AG04449 (cell line): ENCODE measurements around the gene ABR.

Experiments
- CTCF ChIA-PET: fragments of 350-600 bp; formaldehyde crosslinking; extraction: SDS; loops from one replicate; lab custom pipeline; 2021; ENCODE audit warnings: antibody characterized with exemption; lab: Yijun Ruan, JAX
- POLR2A ChIA-PET: fragments of 400-600, 350-600 bp; formaldehyde crosslinking; extraction: SDS; loops from one replicate; lab custom pipeline; 2020; ENCODE audit warnings: antibody characterized with exemption, inconsistent platforms; lab: Yijun Ruan, JAX
- DNase-seq: peaks from one replicate; pipeline ENCODE4 v3.0.0-alpha.2; 2010; ENCODE audit warnings: low read depth, low spot score
- H3K4me3 ChIP-seq: 2 replicates; pipeline ENCODE4 v1.5.1; 2011; ENCODE audit warnings: low read depth, mild to moderate bottlenecking, control low read depth, low read length
- TF ChIP-seq, protein P1 (sequence below): IDR thresholded peaks from one replicate; pipeline ENCODE4 v1.5.1; 2011; ENCODE audit warnings: mild to moderate bottlenecking, moderate library complexity, low read length, control low read depth, inconsistent platforms; ENCODE audit not compliant: insufficient read depth; ENCODE audit errors: missing control alignments

Gene ABR

DNA sequence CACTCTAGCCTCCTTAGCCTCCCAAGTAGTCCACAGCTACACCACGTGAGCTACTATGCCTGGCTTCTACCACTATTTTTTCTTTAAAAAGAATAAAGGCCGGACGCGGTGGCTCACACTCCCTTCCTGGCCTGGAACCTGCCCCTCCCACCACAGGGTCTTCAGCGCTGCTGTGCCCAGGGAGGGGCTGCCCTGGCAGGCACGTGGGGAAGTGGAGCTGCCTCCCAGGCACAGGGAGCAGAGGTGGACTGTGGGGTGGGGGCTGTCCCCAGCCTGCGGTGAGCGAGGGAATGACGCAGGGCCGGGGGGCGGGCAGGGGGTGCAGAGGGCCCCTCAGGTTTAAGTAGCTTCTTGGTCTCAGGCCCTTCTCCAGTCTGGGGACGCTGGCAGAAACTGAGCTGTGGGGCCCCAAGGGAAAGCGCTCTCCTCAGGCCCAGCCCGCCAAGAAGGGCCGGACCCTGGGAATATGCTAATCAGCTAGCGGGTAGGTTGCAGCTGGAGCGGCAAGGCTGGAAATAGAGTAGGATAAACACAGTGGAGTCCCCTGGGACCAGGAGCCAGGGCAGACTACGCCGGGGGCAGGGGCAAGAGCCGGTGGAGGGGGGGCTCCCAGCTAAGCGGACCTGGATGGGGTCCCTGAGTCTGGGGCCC, 136.1 kb downstream of the ABR start:
- TF ChIP-seq, protein P1, sequence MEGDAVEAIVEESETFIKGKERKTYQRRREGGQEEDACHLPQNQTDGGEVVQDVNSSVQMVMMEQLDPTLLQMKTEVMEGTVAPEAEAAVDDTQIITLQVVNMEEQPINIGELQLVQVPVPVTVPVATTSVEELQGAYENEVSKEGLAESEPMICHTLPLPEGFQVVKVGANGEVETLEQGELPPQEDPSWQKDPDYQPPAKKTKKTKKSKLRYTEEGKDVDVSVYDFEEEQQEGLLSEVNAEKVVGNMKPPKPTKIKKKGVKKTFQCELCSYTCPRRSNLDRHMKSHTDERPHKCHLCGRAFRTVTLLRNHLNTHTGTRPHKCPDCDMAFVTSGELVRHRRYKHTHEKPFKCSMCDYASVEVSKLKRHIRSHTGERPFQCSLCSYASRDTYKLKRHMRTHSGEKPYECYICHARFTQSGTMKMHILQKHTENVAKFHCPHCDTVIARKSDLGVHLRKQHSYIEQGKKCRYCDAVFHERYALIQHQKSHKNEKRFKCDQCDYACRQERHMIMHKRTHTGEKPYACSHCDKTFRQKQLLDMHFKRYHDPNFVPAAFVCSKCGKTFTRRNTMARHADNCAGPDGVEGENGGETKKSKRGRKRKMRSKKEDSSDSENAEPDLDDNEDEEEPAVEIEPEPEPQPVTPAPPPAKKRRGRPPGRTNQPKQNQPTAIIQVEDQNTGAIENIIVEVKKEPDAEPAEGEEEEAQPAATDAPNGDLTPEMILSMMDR, result no peak

DNA sequence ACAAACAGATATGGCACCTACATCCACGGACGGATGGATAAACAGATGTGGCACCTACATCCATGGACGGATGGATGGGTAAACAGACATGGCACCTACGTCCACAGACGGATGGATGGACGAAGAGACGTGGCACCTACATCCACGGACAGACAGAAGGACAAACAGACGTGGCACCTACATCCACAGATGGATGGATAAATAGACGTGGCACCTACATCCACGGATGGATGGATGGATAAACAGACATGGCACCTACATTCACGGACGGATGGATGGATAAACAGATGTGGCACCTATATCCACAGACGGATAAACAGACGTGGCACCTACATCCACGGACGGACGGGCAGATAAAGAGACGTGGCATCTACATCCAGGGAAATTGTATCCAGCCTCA, 137.3 kb downstream of the ABR start:
- POLR2A ChIA-PET, result no interaction called here

More for the DNA sequence above, 136.1 kb downstream of the ABR start:
- no peak overlapping the region for H3K4me3 ChIP-seq
- ChIA-PET POLR2A (no interaction called here), CTCF (interaction anchor here (0.7 to 5.9 kb wide), 5 partner anchors 12 to 44 kb away, joined by 3 to 65 read pairs (median 4); no protein-coding TSS in a partner anchor)
- DNase-seq, result no peak

DNA sequence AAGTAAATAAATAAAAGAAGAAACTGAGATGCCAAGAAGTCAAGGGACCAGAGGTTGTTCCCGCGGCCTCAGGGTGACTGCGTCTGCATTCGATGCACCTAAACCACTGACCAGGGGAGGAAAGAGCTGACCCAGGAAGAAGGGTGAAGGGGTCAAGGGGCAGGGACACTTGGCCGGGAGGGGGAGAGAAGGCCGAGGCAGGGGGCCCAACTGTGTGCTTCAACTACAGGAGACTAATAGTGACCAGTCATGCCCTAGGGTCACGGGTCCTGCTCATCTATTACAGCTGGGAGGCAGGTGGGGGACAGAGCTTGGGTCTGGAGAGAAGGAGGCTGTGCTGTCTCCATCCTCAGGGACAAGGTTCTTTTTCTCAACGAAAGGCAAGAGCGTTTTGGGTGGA, 138.0 kb downstream of the ABR start:
- POLR2A ChIA-PET, result no interaction called here
- CTCF ChIA-PET, result interaction anchor here (1.4 to 1.7 kb wide), 3 partner anchors 10 to 45 kb away, joined by 3 to 6 read pairs (median 4); partner anchors contain the start of gene TIMM22
- H3K4me3 ChIP-seq, result no peak overlapping the region
- no peak for DNase-seq
- TF ChIP-seq, protein P1, result no peak

More for the DNA sequence above, 137.3 kb downstream of the ABR start:
- TF ChIP-seq, protein P1, result no peak
- DNase-seq, result no peak
- CTCF ChIA-PET, result interaction anchor here (1.4 kb wide), 2 partner anchors 9 to 14 kb away, joined by 3 to 6 read pairs; no protein-coding TSS in a partner anchor
- H3K4me3 ChIP-seq, result no peak overlapping the region

GRCh38 chr17:1040216-1040600, 139.6 kb downstream of the ABR start:
- no peak overlapping the region for H3K4me3 ChIP-seq
- no peak for DNase-seq
- ChIA-PET POLR2A (no interaction called here), CTCF (interaction anchor here (0.8 to 3.2 kb wide), 2 partner anchors 16 to 18 kb away, joined by 4 to 27 read pairs; no protein-coding TSS in a partner anchor)
- TF ChIP-seq, protein P1, result no peak

DNA sequence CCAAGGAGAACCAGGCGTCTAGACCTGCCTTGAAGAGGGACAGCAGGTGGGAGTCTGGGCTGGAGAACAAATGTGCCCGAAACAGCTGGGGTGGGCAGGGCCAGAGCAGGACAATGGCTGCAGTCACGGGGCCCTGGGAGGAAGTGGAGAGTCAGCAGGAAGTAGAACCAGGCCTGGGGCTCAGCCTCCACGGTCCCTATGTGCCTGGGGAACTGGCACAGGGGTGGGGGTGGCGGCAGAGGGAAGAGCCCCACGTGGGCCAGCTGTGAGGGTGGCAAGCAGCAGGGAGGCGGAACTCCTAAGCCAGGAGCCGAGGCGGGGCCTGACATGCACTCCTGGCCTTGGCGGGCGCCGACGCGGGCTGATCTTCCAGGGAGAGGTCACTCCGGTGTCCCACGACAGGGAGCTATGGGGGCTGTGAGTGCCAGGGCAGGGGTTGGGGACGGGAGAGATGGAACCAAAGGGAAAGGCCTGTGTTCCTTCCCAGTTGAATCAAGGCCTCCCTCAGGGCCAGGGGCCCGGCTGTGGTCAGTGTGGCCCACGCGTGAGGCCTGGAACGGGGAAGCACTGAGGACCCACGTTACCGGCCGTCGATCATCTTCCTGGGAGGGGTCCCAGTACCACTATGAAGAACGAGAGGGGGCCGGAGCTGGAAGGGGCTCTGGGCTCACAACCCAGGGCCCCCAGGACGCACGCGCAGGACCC, 140.1 kb downstream of the ABR start:
- TF ChIP-seq, protein P1, result no peak
- ChIA-PET POLR2A (no interaction called here), CTCF (interaction anchor here (0.8 to 3.2 kb wide), 2 partner anchors 16 to 19 kb away, joined by 4 to 27 read pairs; no protein-coding TSS in a partner anchor)
- DNase-seq, result no peak
- no peak overlapping the region for H3K4me3 ChIP-seq

DNA sequence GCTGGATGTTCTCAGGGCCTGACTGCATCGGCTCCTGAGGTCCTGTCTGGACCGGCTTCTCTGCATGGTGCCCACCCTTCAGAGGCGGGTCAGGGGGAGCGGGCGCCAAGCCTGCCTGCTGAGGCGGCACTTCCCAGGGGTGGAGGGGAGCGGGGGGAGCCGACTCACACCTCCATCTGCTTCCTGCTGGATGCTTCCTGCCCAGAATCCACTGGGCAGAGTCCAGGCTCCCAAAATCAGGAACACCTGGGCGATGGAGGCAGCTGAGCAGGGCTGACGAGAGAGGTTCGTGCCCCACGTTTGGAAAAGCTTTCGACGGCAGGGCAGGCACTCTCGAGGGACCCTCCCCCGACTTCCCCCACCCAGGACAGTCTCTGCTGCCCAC, 140.7 kb downstream of the ABR start:
- POLR2A ChIA-PET, result no interaction called here
- CTCF ChIA-PET, result interaction anchor here (3.2 kb wide), 1 partner anchor 17 kb away, joined by 27 read pairs; no protein-coding TSS in a partner anchor
- no peak for DNase-seq
- no peak overlapping the region for H3K4me3 ChIP-seq
- TF ChIP-seq, protein P1, result no peak
